Caco-2 (cell line): ENCODE results near the gene VPS29. TPM values are rescaled to one million over a fixed set of nuclear protein-coding genes. Genes with fewer than 3 reads are reported as not detected.

Experiments used
- BruUV-seq: library from RNA; stranded (reverse); fragments of 400-500 nt; replicated peaks from 2 replicates; lab custom pipeline; 2021; lab: Mats Ljungman, UMichigan
- CTCF ChIA-PET: fragments of 300-600 bp; sonication (Branson Sonifier 250); formaldehyde crosslinking; loops from one replicate; lab custom pipeline; 2022; ENCODE audit warnings: antibody characterized with exemption; lab: Charles Lee
- POLR2A ChIA-PET: fragments of 300-600 bp; sonication (Branson Sonifier 250); formaldehyde crosslinking; loops from one replicate; lab custom pipeline; 2022; ENCODE audit warnings: antibody characterized with exemption; lab: Charles Lee
- DNase-seq, 2 experiments: peaks; one replicate each; pipeline versions ENCODE4 v3.0.0 to v3.0.0-alpha.2; 2020 to 2022
- H3K27me3 ChIP-seq: replicated peaks from 2 replicates; pipeline ENCODE4 v1.6.0; 2011; ENCODE audit warnings: low read length; ENCODE audit not compliant: control insufficient read depth, insufficient read depth
- H3K36me3 ChIP-seq: 2 replicates; pipeline ENCODE4 v1.5.1; 2011; ENCODE audit warnings: low read length; ENCODE audit not compliant: control insufficient read depth, insufficient read depth
- H3K4me1 ChIP-seq: fragments of 250-450 bp; sonication (Bioruptor Pico); 2 replicates; pipeline ENCODE4 v1.5.1; 2020; ENCODE audit warnings: mild to moderate bottlenecking
- H3K4me3 ChIP-seq: 2 replicates; pipeline ENCODE4 v1.5.1; 2011; ENCODE audit warnings: low read depth, mild to moderate bottlenecking, control low read depth, low read length
- H3K9me3 ChIP-seq: fragments of 250-450 bp; sonication (Bioruptor Pico); 2 replicates; pipeline ENCODE4 v1.5.1; 2020; ENCODE audit warnings: mild to moderate bottlenecking, moderate library complexity
- H3K27ac Mint-ChIP-seq: one replicate; pipeline ENCODE4 v1.8.0; 2022; ENCODE audit warnings: mixed read lengths; ENCODE audit not compliant: unreplicated experiment
- H3K27me3 Mint-ChIP-seq: one replicate; pipeline ENCODE4 v1.8.0; 2022; ENCODE audit warnings: mixed read lengths; ENCODE audit not compliant: insufficient read depth, unreplicated experiment
- H3K36me3 Mint-ChIP-seq: one replicate; pipeline ENCODE4 v1.8.0; 2022; ENCODE audit warnings: mild to moderate bottlenecking, mixed read lengths; ENCODE audit not compliant: insufficient read depth, unreplicated experiment
- H3K4me1 Mint-ChIP-seq: one replicate; pipeline ENCODE4 v1.8.0; 2022; ENCODE audit warnings: low read depth, mixed read lengths; ENCODE audit not compliant: unreplicated experiment
- H3K4me3 Mint-ChIP-seq: one replicate; pipeline ENCODE4 v1.8.0; 2022; ENCODE audit warnings: mild to moderate bottlenecking, moderate library complexity, mixed read lengths; ENCODE audit not compliant: unreplicated experiment
- H3K9me3 Mint-ChIP-seq: one replicate; pipeline ENCODE4 v1.8.0; 2022; ENCODE audit warnings: mixed read lengths; ENCODE audit not compliant: unreplicated experiment
- CTCF ChIP-seq, 2 experiments: fragments of 200-600 bp in 1 of 2; IDR thresholded peaks; 1 replicate in 1 of 2; 2 replicates in 1 of 2; pipeline versions ENCODE4 v1.5.1 to v1.8.0; 2011 to 2022; ENCODE audit warnings: antibody characterized with exemption in 1 of 2, control low read depth in 1 of 2, inconsistent platforms in 1 of 2, low read depth in 1 of 2, low read length in 1 of 2, mild to moderate bottlenecking in 1 of 2, moderate library complexity in 1 of 2; ENCODE audit not compliant: insufficient read depth in 1 of 2, severe bottlenecking in 1 of 2, unreplicated experiment in 1 of 2
- intact Hi-C: fragments of 100-400 bp; cut with micrococcal nuclease; formaldehyde crosslinking; loops from one replicate; pipeline ENCODE4 v1.10.0; 2022; ENCODE audit not compliant: unreplicated experiment
- total RNA-seq: library from RNA; stranded (reverse); gene quantifications from 2 replicates; pipeline ENCODE4 v1.2.3, GENCODE V29; 2022

VPS29 gene
- total RNA-seq, 1 experiment from 2014 or later, result 127 TPM

- DNase-seq, result no peak
- no peak overlapping the region for H3K27ac Mint-ChIP-seq
Measured at GRCh38 chr12:110537605-110538409, 35.9 kb upstream of the VPS29 start.

GRCh38 chr12:110536834-110537604 lies 35.1 kb upstream of the VPS29 start:
- intact Hi-C loops, result no loop called here
- no peaks in the 10 kb centered on the region for H3K36me3 ChIP-seq
- POLR2A ChIA-PET, result no interaction called here
- H3K27me3 ChIP-seq, result no peaks in the 10 kb centered on the region
- no peaks in the 10 kb centered on the region for H3K9me3 Mint-ChIP-seq
- peaks cover 34% of the 10 kb centered on the region for H3K36me3 Mint-ChIP-seq
- no peaks in the 10 kb centered on the region for H3K27me3 Mint-ChIP-seq
- H3K9me3 ChIP-seq, result no peaks in the 10 kb centered on the region
- TF ChIP-seq CTCF (IDR thresholded peaks at IDR 0.05; ENCODE audit: insufficient read depth in 1 of 2, low read depth in 1 of 2, low read length in 1 of 2, severe bottlenecking in 1 of 2, unreplicated experiment in 1 of 2), result no peak
- H3K4me3 Mint-ChIP-seq, result no peak overlapping the region
- H3K27ac Mint-ChIP-seq, result no peak overlapping the region
- H3K4me1 ChIP-seq, result peaks cover 11% of the 10 kb centered on the region
- no peak for DNase-seq
- CTCF ChIA-PET, result no interaction called here
- no TSS peak for BruUV-seq
- H3K4me3 ChIP-seq, result no peak overlapping the region
- no peaks in the 10 kb centered on the region for H3K4me1 Mint-ChIP-seq

More at GRCh38 chr12:110537605-110538409, 35.9 kb upstream of the VPS29 start:
- H3K36me3 ChIP-seq, result no peaks in the 10 kb centered on the region
- Mint-ChIP-seq H3K4me3 (no peak overlapping the region), H3K36me3 (peaks cover 36% of the 10 kb centered on the region), H3K27me3 (no peaks in the 10 kb centered on the region), H3K4me1 (no peaks in the 10 kb centered on the region), H3K9me3 (no peaks in the 10 kb centered on the region)
- no peak overlapping the region for H3K4me3 ChIP-seq
- peaks cover 11% of the 10 kb centered on the region for H3K4me1 ChIP-seq
- no peaks in the 10 kb centered on the region for H3K27me3 ChIP-seq
- TF ChIP-seq CTCF (IDR thresholded peaks at IDR 0.05; ENCODE audit: insufficient read depth in 1 of 2, low read depth in 1 of 2, low read length in 1 of 2, severe bottlenecking in 1 of 2, unreplicated experiment in 1 of 2), result no peak
- ChIA-PET CTCF (no interaction called here), POLR2A (interaction anchor here (0.7 kb wide), 1 partner anchor 38 kb away, joined by 5 read pairs; no protein-coding TSS in a partner anchor)
- no peaks in the 10 kb centered on the region for H3K9me3 ChIP-seq
- intact Hi-C loops, result no loop called here
- no TSS peak for BruUV-seq

DNA sequence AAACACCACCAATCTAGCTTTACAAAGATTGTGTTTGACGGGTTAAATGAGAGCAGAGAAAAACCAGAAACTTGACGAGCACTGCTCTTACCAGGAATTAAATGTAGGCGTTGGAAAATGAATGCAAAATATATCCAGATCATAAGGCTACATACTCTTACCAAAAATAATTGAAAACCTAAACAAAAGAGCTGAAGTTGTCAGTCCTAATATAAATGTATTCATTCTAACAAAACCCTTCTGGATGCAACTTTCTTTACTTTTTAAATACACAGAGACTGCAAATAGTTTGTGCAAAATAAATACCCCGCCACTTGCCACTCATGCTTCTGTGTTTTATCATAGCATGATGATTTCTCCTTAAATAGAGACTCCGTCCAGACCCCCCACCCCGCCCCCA lies 32.9 kb upstream of the VPS29 start:
- H3K36me3 Mint-ChIP-seq, result peaks cover 41% of the 10 kb centered on the region
- TF ChIP-seq CTCF (IDR thresholded peaks at IDR 0.05; ENCODE audit: insufficient read depth in 1 of 2, low read depth in 1 of 2, low read length in 1 of 2, severe bottlenecking in 1 of 2, unreplicated experiment in 1 of 2), result no peak
- no peaks in the 10 kb centered on the region for H3K27me3 Mint-ChIP-seq
- H3K4me3 ChIP-seq, result no peak overlapping the region
- no peak for DNase-seq
- ChIA-PET CTCF (interaction anchor here (1.9 kb wide), 1 partner anchor 84 kb away, joined by 7 read pairs; the partner anchor contains the start of gene ARPC3), POLR2A (no interaction called here)
- no peaks in the 10 kb centered on the region for H3K9me3 ChIP-seq
- H3K4me3 Mint-ChIP-seq, result no peak overlapping the region
- H3K27me3 ChIP-seq, result no peaks in the 10 kb centered on the region
- BruUV-seq, result no TSS peak
- intact Hi-C loops, result no loop called here
- no peaks in the 10 kb centered on the region for H3K36me3 ChIP-seq
- H3K27ac Mint-ChIP-seq, result no peak overlapping the region
- H3K4me1 Mint-ChIP-seq, result no peaks in the 10 kb centered on the region
- H3K4me1 ChIP-seq, result peaks cover 11% of the 10 kb centered on the region
- no peaks in the 10 kb centered on the region for H3K9me3 Mint-ChIP-seq
